GM12878 (cell line): Measurements from ENCODE around the gene SUGCT. TPM values are rescaled to one million over a fixed set of nuclear protein-coding genes. Genes with fewer than 3 reads are reported as not detected.

Experiments
- ATAC-seq: fragments of 200-7000 bp; cut with Tn5 transposase; 3 replicates; pipeline ENCODE4 v1.9.1; 2020; ENCODE audit warnings: mild to moderate bottlenecking, moderate library complexity
- BruUV-seq: library from RNA; stranded (reverse); fragments of 400-500 nt; replicated peaks from 2 replicates; lab custom pipeline; 2021; lab: Mats Ljungman, UMichigan
- CTCF ChIA-PET: fragments of 300-600 bp; sonication (Branson Sonifier 250); formaldehyde crosslinking; extraction: SDS; loops from one replicate; lab custom pipeline; 2021; ENCODE audit warnings: inconsistent platforms; lab: Yijun Ruan, JAX
- POLR2A ChIA-PET: fragments of 350-600 bp; formaldehyde crosslinking; extraction: SDS; loops from one replicate; lab custom pipeline; 2021; ENCODE audit warnings: inconsistent platforms; lab: Charles Lee
- RAD21 ChIA-PET: fragments of 300-600 bp; sonication (Branson Sonifier 250); formaldehyde crosslinking; loops from one replicate; lab custom pipeline; 2023; ENCODE audit warnings: antibody characterized with exemption; ENCODE audit not compliant: unreplicated experiment; lab: Charles Lee
- SMC1A ChIA-PET: fragments of 300-600 bp; sonication (Branson Sonifier 250); formaldehyde crosslinking; loops from one replicate; lab custom pipeline; 2023; ENCODE audit not compliant: unreplicated experiment, uncharacterized antibody; lab: Charles Lee
- DNase-seq: peaks from one replicate; pipeline ENCODE4 v3.0.0-alpha.2; 2011; ENCODE audit warnings: low read depth, low spot score
- FAIRE-seq: peaks from 3 replicates; lab custom pipeline; 2011; peaks lifted over from hg19 to GRCh38; lab: Jason Lieb, UNC
- H2AFZ ChIP-seq: 2 replicates; pipeline ENCODE4 v1.6.0; 2011; ENCODE audit warnings: low read depth, low read length, control low read depth; ENCODE audit not compliant: control insufficient read depth
- H3K27ac ChIP-seq: 2 replicates; pipeline ENCODE4 v1.5.1; 2011; ENCODE audit warnings: control low read depth; ENCODE audit not compliant: control insufficient read depth, insufficient read depth
- H3K27me3 ChIP-seq, 2 experiments: replicated peaks in 1 of 2; 2 replicates each; pipeline versions ENCODE4 v1.6.0 to v1.6.1; 2011; ENCODE audit warnings: low read length in 1 of 2; ENCODE audit not compliant: control insufficient read depth in 2 of 2, insufficient read depth in 2 of 2
- H3K36me3 ChIP-seq, 2 experiments: 2 replicates each; pipeline ENCODE4 v1.5.1; 2011; ENCODE audit warnings: low read length in 1 of 2; ENCODE audit not compliant: control insufficient read depth in 2 of 2, insufficient read depth in 2 of 2
- H3K4me1 ChIP-seq: 2 replicates; pipeline ENCODE4 v1.6.1; 2011; ENCODE audit warnings: mild to moderate bottlenecking, low read length, moderate library complexity, mixed read lengths; ENCODE audit not compliant: control insufficient read depth, insufficient read depth
- H3K4me2 ChIP-seq: 2 replicates; pipeline ENCODE4 v1.6.0; 2011; ENCODE audit warnings: control low read depth; ENCODE audit not compliant: control insufficient read depth, insufficient read depth
- H3K4me3 ChIP-seq: fragments of 200-600 bp; sonication (generic); 2 replicates; pipeline ENCODE4 v1.5.1; 2016
- H3K79me2 ChIP-seq: 2 replicates; pipeline ENCODE4 v1.6.0; 2011; ENCODE audit warnings: low read length; ENCODE audit not compliant: control insufficient read depth, insufficient read depth
- H3K9ac ChIP-seq: 2 replicates; pipeline ENCODE4 v1.8.0; 2011; ENCODE audit warnings: low read length, control low read depth, mixed read lengths; ENCODE audit not compliant: control insufficient read depth, insufficient read depth
- H3K9me3 ChIP-seq: replicated peaks from 3 replicates; pipeline ENCODE4 v1.5.1; 2011; ENCODE audit warnings: mild to moderate bottlenecking, low read length; ENCODE audit not compliant: control insufficient read depth, insufficient read depth
- H4K20me1 ChIP-seq: 2 replicates; pipeline ENCODE4 v1.6.0; 2011; ENCODE audit not compliant: control insufficient read depth, insufficient read depth
- CBX3 ChIP-seq: fragments of 200-600 bp; sonication (generic); IDR thresholded peaks from 2 replicates; pipeline ENCODE4 v1.6.1; 2016; ENCODE audit warnings: low read depth, borderline replicate concordance
- PAX5 ChIP-seq: IDR thresholded peaks from 2 replicates; pipeline ENCODE4 v1.6.1; 2011; ENCODE audit warnings: low read depth, low read length, borderline replicate concordance
- RFX5 ChIP-seq: IDR thresholded peaks from 2 replicates; pipeline ENCODE4 v1.6.1; 2011; ENCODE audit warnings: low read depth, low read length, improper control_type of control experiment
- SUPT20H ChIP-seq: IDR thresholded peaks from 2 replicates; pipeline ENCODE4 v1.6.1; 2011; ENCODE audit warnings: low read depth, mild to moderate bottlenecking, low read length, moderate library complexity, borderline replicate concordance; ENCODE audit not compliant: control insufficient read depth
- WGBS: methylation state at CpG from one replicate; pipeline ENCODE4 v1.1.6; 2016; ENCODE audit warnings: low lambda C conversion rate; ENCODE audit not compliant: insufficient replicate concordance, insufficient coverage; ENCODE audit errors: missing lambda C conversion rate; 5-methylcytosine and 5-hydroxymethylcytosine counted together
- in situ Hi-C: fragments of 300-500 bp; cut with MboI; formaldehyde crosslinking; loops from 9 replicates; pipeline ENCODE4 v1.14.3; 2018; ENCODE audit warnings: mixed read lengths
- intact Hi-C: fragments of 100-400 bp; cut with micrococcal nuclease; formaldehyde crosslinking; loops from one replicate; pipeline ENCODE4 v1.14.2; 2022; ENCODE audit not compliant: unreplicated experiment
- polyA plus RNA-seq, 11 experiments: library from polyadenylated mRNA; depleted of rRNA in 4 of 11; unstranded in 6 of 11; stranded (reverse) in 5 of 11; fragments of >200 nt; fragmentation: Nextera tagmentation in 4 of 11; fragmentation: Illumina TruSeq in 1 of 11; extraction: Ambion mirVana in 4 of 11; extraction: Trizol in 1 of 11; gene quantifications; 1 replicate in 1 of 11; 2 replicates in 10 of 11; pipeline versions ENCODE4 v1.2.1 to v1.2.3, GENCODE V29; 2011 to 2016; ENCODE audit warnings: inconsistent platforms in 2 of 11, missing spikeins in 2 of 11, low read depth in 1 of 11
- total RNA-seq, 4 experiments: library from RNA; depleted of rRNA in 3 of 4; stranded (reverse); fragments of >200 nt in 3 of 4; fragmentation: Illumina TruSeq in 1 of 4; extraction: Trizol in 1 of 4; gene quantifications; 2 replicates each; pipeline versions ENCODE4 v1.2.1 to v1.2.3, GENCODE V29; 2013 to 2021
- TF ChIP-seq, protein P1 (sequence below), 3 experiments: IDR thresholded peaks in 2 of 3; conservative IDR thresholded peaks in 1 of 3; 2 replicates each; pipeline ENCODE4 v1.5.1; 2011; ENCODE audit warnings: low read depth in 3 of 3, low read length in 3 of 3, mild to moderate bottlenecking in 3 of 3, control low read depth in 2 of 3, moderate library complexity in 2 of 3, inconsistent platforms in 1 of 3, mixed read lengths in 1 of 3; ENCODE audit not compliant: control insufficient read depth in 2 of 3, insufficient read depth in 1 of 3; ENCODE audit errors: extremely low read depth in 1 of 3
- TF ChIP-seq, protein P2 (sequence below): IDR thresholded peaks from 2 replicates; pipeline ENCODE4 v1.6.1; 2011; ENCODE audit warnings: low read depth, mild to moderate bottlenecking, low read length, moderate library complexity, borderline replicate concordance; ENCODE audit errors: extremely low read depth
- TF ChIP-seq, protein P3 (sequence below): fragments of 150-350 bp; IDR thresholded peaks from 2 replicates; pipeline ENCODE4 v1.6.1; 2014; ENCODE audit warnings: mild to moderate bottlenecking, low read depth, low read length

Gene SUGCT
- total and polyA plus RNA-seq, 10 of the 15 experiments (the other 5 are each of a cell fraction or from before 2014, with no cell fraction given) = 0.08 to 1.2 (median 0.67) TPM; not detected in 1

DNA sequence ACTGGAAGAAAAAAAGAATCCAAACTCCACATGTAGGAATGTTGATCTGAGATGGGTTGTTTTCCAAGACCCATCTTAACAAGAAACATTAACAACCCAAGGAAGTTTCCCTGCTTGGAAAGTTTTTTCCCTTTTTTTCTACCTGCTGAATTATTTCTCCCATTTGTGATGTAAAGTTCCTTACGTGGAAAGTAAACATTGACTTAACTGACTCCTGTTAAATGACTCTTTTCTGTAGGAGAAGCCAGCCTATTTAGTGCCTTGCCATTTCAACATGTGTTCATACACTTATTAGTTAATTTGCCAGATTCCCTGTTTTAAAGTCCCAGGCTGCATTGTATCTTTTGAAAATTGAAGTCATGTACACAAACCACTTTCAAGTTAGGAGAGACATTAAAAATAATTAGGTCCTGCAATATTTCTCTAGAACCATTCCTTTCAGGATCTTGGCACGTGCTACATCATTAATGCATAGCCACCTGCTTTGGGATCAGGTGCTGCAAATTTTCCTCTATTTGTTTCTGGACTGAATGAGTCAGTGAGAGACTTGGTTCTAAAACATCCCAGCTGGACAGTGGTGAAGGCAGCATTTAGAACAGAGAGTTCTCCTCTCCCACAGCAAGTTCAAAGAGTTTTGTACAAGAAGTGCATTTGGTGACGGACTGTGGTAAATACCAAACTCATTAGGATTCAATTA is 698.5 kb downstream of the SUGCT start:
- in situ Hi-C loops (no loop called here), intact Hi-C loops (loop anchor here (10.0 kb wide), 1 partner anchor 861 kb away; no protein-coding TSS in a partner anchor)
- 2% methylated on average over 3 of the region's 3 CpGs for WGBS
- H3K4me2 ChIP-seq = no peak overlapping the region
- H3K4me1 ChIP-seq = no peaks in the 10 kb centered on the region
- ChIA-PET SMC1A (interaction anchor here (0.9 kb wide), 1 partner anchor 12 kb away, joined by 3 read pairs; no protein-coding TSS in a partner anchor), POLR2A (no interaction called here), RAD21 (no interaction called here), CTCF (no interaction called here)
- TF ChIP-seq CBX3 = no peak
- TF ChIP-seq, protein P1, sequence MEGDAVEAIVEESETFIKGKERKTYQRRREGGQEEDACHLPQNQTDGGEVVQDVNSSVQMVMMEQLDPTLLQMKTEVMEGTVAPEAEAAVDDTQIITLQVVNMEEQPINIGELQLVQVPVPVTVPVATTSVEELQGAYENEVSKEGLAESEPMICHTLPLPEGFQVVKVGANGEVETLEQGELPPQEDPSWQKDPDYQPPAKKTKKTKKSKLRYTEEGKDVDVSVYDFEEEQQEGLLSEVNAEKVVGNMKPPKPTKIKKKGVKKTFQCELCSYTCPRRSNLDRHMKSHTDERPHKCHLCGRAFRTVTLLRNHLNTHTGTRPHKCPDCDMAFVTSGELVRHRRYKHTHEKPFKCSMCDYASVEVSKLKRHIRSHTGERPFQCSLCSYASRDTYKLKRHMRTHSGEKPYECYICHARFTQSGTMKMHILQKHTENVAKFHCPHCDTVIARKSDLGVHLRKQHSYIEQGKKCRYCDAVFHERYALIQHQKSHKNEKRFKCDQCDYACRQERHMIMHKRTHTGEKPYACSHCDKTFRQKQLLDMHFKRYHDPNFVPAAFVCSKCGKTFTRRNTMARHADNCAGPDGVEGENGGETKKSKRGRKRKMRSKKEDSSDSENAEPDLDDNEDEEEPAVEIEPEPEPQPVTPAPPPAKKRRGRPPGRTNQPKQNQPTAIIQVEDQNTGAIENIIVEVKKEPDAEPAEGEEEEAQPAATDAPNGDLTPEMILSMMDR (IDR thresholded peaks at IDR 0.05 in 2 of 3, conservative IDR thresholded peaks at IDR 0.05 in 1 of 3; ENCODE audit: control insufficient read depth in 2 of 3, extremely low read depth in 1 of 3, insufficient read depth in 1 of 3, low read depth in 3 of 3, low read length in 3 of 3) = no peak
- no peak for TF ChIP-seq SUPT20H
- no peak for TF ChIP-seq PAX5
- TF ChIP-seq, protein P2, sequence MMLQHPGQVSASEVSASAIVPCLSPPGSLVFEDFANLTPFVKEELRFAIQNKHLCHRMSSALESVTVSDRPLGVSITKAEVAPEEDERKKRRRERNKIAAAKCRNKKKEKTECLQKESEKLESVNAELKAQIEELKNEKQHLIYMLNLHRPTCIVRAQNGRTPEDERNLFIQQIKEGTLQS = no peak
- TF ChIP-seq RFX5 = no peak
- TF ChIP-seq, protein P3, sequence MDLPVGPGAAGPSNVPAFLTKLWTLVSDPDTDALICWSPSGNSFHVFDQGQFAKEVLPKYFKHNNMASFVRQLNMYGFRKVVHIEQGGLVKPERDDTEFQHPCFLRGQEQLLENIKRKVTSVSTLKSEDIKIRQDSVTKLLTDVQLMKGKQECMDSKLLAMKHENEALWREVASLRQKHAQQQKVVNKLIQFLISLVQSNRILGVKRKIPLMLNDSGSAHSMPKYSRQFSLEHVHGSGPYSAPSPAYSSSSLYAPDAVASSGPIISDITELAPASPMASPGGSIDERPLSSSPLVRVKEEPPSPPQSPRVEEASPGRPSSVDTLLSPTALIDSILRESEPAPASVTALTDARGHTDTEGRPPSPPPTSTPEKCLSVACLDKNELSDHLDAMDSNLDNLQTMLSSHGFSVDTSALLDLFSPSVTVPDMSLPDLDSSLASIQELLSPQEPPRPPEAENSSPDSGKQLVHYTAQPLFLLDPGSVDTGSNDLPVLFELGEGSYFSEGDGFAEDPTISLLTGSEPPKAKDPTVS = no peak
- BruUV-seq = no TSS peak
- H2AFZ ChIP-seq = no peak overlapping the region
- ATAC-seq (no peak), FAIRE-seq (no peak), DNase-seq (no peak)
- no peaks in the 10 kb centered on the region for H3K79me2 ChIP-seq
- no peaks in the 10 kb centered on the region for H4K20me1 ChIP-seq
- no peak overlapping the region for H3K27ac ChIP-seq
- no peaks in the 10 kb centered on the region for H3K36me3 ChIP-seq
- no peaks in the 10 kb centered on the region for H3K27me3 ChIP-seq
- H3K4me3 ChIP-seq = no peak overlapping the region
- no peak overlapping the region for H3K9ac ChIP-seq
- no peaks in the 10 kb centered on the region for H3K9me3 ChIP-seq
